AG04449 (cell line): ENCODE results near the gene ARL8B.

Source experiments
- CTCF ChIA-PET: fragments of 350-600 bp; formaldehyde crosslinking; extraction: SDS; loops from one replicate; lab custom pipeline; 2021; ENCODE audit warnings: antibody characterized with exemption; lab: Yijun Ruan, JAX
- POLR2A ChIA-PET: fragments of 400-600, 350-600 bp; formaldehyde crosslinking; extraction: SDS; loops from one replicate; lab custom pipeline; 2020; ENCODE audit warnings: antibody characterized with exemption, inconsistent platforms; lab: Yijun Ruan, JAX
- DNase-seq: peaks from one replicate; pipeline ENCODE4 v3.0.0-alpha.2; 2010; ENCODE audit warnings: low read depth, low spot score
- H3K4me3 ChIP-seq: 2 replicates; pipeline ENCODE4 v1.5.1; 2011; ENCODE audit warnings: low read depth, mild to moderate bottlenecking, control low read depth, low read length
- CTCF ChIP-seq: IDR thresholded peaks from one replicate; pipeline ENCODE4 v1.5.1; 2011; ENCODE audit warnings: mild to moderate bottlenecking, moderate library complexity, low read length, control low read depth, inconsistent platforms; ENCODE audit not compliant: insufficient read depth; ENCODE audit errors: missing control alignments

The ARL8B gene

GRCh38 chr3:5201536-5201935 is 79.4 kb downstream of the ARL8B start:
- DNase-seq, result no peak
- no peak overlapping the region for H3K4me3 ChIP-seq
- POLR2A ChIA-PET, result no interaction called here
- CTCF ChIA-PET, result interaction anchor here (1.9 kb wide), 1 partner anchor 546 kb away, joined by 4 read pairs; no protein-coding TSS in a partner anchor
- TF ChIP-seq CTCF, result no peak

- no peak for TF ChIP-seq CTCF
- POLR2A ChIA-PET, result no interaction called here
- H3K4me3 ChIP-seq, result no peak overlapping the region
- CTCF ChIA-PET, result interaction anchor here (1.9 kb wide), 1 partner anchor 546 kb away, joined by 4 read pairs; no protein-coding TSS in a partner anchor
- no peak for DNase-seq
Measured at GRCh38 chr3:5202222-5202621, 80.1 kb downstream of the ARL8B start.

- ChIA-PET POLR2A (no interaction called here), CTCF (no interaction called here)
- no peak for TF ChIP-seq CTCF
- H3K4me3 ChIP-seq, result no peak overlapping the region
- DNase-seq, result no peak
Measured at GRCh38 chr3:5205165-5205941, 83.3 kb downstream of the ARL8B start.

- CTCF ChIA-PET, result interaction anchor here (3.2 kb wide), 1 partner anchor 16 kb away, joined by 9 read pairs; no protein-coding TSS in a partner anchor
- TF ChIP-seq CTCF, result no peak
- DNase-seq, result no peak
- no peak overlapping the region for H3K4me3 ChIP-seq
- POLR2A ChIA-PET, result no interaction called here
Measured at GRCh38 chr3:5210926-5211325, 88.8 kb downstream of the ARL8B start.

GRCh38 chr3:5212628-5213573 is 90.8 kb downstream of the ARL8B start:
- no peak overlapping the region for H3K4me3 ChIP-seq
- ChIA-PET POLR2A (interaction anchor here (0.7 kb wide), 1 partner anchor 83 kb away, joined by 3 read pairs; no protein-coding TSS in a partner anchor), CTCF (interaction anchor here (1.1 to 3.2 kb wide), 2 partner anchors 12 to 14 kb away, joined by 4 to 9 read pairs; no protein-coding TSS in a partner anchor)
- DNase-seq, result no peak
- TF ChIP-seq CTCF, result no peak

GRCh38 chr3:5213574-5213966 is 91.5 kb downstream of the ARL8B start:
- ChIA-PET POLR2A (no interaction called here), CTCF (interaction anchor here (3.2 kb wide), 1 partner anchor 14 kb away, joined by 9 read pairs; no protein-coding TSS in a partner anchor)
- no peak for DNase-seq
- no peak overlapping the region for H3K4me3 ChIP-seq
- no peak for TF ChIP-seq CTCF
